ENCODE data around the gene ANKRD42.

The ANKRD42 gene

GRCh38 chr11:83223457-83223856 lies 29.9 kb downstream of the ANKRD42 start:
- TF ChIP-seq, protein P1, sequence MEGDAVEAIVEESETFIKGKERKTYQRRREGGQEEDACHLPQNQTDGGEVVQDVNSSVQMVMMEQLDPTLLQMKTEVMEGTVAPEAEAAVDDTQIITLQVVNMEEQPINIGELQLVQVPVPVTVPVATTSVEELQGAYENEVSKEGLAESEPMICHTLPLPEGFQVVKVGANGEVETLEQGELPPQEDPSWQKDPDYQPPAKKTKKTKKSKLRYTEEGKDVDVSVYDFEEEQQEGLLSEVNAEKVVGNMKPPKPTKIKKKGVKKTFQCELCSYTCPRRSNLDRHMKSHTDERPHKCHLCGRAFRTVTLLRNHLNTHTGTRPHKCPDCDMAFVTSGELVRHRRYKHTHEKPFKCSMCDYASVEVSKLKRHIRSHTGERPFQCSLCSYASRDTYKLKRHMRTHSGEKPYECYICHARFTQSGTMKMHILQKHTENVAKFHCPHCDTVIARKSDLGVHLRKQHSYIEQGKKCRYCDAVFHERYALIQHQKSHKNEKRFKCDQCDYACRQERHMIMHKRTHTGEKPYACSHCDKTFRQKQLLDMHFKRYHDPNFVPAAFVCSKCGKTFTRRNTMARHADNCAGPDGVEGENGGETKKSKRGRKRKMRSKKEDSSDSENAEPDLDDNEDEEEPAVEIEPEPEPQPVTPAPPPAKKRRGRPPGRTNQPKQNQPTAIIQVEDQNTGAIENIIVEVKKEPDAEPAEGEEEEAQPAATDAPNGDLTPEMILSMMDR (IDR thresholded peaks at IDR 0.05; ENCODE audit: control insufficient read depth, extremely low read depth, insufficient read depth) = no peak
- DNase-seq (ENCODE audit: low read depth) = no peak
- H3K4me3 ChIP-seq (ENCODE audit: low read depth, low read length) = no peak overlapping the region

- DNase-seq (ENCODE audit: low read depth) = no peak
- no peak overlapping the region for H3K4me3 ChIP-seq (ENCODE audit: low read depth, low read length)
- TF ChIP-seq, protein P1 (IDR thresholded peaks at IDR 0.05; ENCODE audit: control insufficient read depth, extremely low read depth, insufficient read depth) = no peak
Measured at GRCh38 chr11:83235825-83236224, 42.3 kb downstream of the ANKRD42 start.

DNA sequence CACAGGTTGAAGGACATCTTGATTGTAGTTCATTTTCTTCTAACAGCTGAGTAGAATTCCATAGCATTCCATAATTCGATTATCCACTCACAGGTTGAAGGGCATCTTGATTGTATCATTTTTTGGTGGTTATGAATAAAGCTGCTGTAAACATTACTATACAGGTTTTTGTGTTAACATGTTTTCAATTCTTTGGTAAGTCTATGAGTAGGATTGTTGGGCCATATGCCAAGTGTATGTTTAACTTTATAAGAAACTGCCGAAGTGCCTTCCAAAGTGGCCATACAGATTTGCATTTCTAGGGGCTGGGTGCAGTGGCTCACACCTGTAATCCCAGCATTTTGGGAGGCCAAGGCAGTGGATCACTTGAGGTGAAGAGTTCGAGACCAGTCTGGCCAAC lies 44.6 kb downstream of the ANKRD42 start:
- no peak for DNase-seq (ENCODE audit: low read depth)
- TF ChIP-seq, protein P1 (IDR thresholded peaks at IDR 0.05; ENCODE audit: control insufficient read depth, extremely low read depth, insufficient read depth) = no peak
- no peak overlapping the region for H3K4me3 ChIP-seq (ENCODE audit: low read depth, low read length)

DNA sequence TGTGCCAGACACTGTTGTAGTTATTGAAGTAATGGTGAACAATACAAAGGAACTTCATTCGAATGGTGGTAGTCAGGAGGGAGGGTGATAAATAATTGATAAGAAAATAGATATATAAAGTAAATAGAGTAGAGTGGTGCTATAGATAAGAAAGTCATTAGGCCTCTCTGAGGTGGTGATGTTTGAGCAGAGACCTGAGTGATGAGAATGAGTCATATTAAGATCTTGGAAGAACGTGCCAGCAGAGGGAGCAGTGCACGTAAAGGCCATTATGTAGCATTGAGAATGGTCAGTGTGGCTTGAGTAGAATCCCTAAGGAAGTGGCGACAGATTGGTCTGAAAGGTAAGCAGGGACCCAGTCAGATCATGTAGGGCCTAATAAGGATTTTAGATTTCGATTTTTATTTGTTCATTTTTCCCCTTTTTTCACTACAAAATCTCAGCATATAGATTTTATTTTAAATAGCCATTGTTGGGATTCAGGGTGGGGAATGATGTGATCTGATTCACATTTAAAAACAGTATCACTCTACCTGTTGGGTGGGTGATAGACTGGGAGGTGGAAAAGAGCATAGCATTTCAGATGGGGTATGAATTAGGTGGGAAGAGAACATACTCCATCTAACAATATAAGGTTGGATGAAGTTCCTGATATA lies 47.9 kb downstream of the ANKRD42 start:
- H3K4me3 ChIP-seq (ENCODE audit: low read depth, low read length) = no peak overlapping the region
- peak; percentile 51 for DNase-seq (ENCODE audit: low read depth)
- TF ChIP-seq, protein P1 (IDR thresholded peaks at IDR 0.05; ENCODE audit: control insufficient read depth, extremely low read depth, insufficient read depth) = peak; percentile 87

DNA sequence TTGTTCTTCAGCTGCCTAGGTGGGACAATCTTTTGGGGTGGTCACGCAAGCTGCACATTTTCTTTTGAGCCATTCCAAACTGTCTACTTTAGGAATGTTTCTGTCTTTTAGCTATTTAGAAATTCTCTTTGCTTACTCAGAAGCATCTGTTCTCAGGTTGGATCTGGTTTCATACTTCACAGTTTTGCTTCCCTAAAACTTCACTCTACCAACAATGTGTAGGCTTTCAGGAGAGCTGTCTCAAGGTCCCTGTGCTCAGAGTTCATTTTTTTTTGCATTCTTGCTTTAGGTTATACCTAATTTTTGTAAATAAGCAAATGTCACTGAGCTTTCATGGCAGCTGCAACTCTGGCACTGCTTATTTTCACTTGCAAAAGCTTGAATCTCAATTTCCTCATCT lies 55.9 kb downstream of the ANKRD42 start:
- no peak for DNase-seq (ENCODE audit: low read depth)
- H3K4me3 ChIP-seq (ENCODE audit: low read depth, low read length) = no peak overlapping the region
- TF ChIP-seq, protein P1 (IDR thresholded peaks at IDR 0.05; ENCODE audit: control insufficient read depth, extremely low read depth, insufficient read depth) = no peak

DNA sequence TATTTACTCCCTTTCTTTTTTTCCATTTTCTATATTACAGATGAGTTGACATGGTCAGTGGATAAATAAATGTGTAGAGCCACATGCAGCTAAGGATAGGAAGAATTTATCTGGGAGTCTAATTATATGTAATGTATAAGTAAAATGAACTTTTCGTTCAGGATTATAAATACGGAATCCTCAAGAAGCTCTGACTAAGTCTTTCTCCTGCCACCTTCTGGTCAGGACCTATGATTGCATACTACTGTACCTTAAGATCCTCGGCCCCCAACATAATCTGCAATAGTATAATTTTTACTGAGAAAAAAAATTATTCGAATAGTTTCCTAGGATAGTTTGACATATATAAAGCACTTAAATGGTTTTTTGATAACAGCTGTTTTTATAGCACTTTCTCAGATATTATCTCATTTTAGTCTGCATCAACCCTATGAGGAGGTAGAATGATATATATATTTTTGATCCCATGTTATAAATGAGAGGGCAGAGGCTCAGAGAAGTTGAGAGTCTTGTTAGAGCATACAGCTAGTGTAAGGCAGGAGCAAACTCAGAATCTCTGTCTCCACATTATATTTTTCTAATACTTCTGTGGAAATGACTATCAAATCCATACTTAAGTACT lies 56.6 kb downstream of the ANKRD42 start:
- no peak for DNase-seq (ENCODE audit: low read depth)
- TF ChIP-seq, protein P1 (IDR thresholded peaks at IDR 0.05; ENCODE audit: control insufficient read depth, extremely low read depth, insufficient read depth) = peak; percentile 66
- no peak overlapping the region for H3K4me3 ChIP-seq (ENCODE audit: low read depth, low read length)

- TF ChIP-seq, protein P1 (IDR thresholded peaks at IDR 0.05; ENCODE audit: control insufficient read depth, extremely low read depth, insufficient read depth) = no peak
- H3K4me3 ChIP-seq (ENCODE audit: low read depth, low read length) = no peak overlapping the region
- no peak for DNase-seq (ENCODE audit: low read depth)
Measured at GRCh38 chr11:83252266-83252665, 58.8 kb downstream of the ANKRD42 start.

Data from LNCaP clone FGC (cell line).